SK-N-SH (cell line): ENCODE results near the gene CRABP1. TPM values are rescaled to one million over a fixed set of nuclear protein-coding genes. Genes with fewer than 3 reads are reported as not detected.

Experiments used
- CTCF ChIA-PET: fragments of 300-600, 350-600 bp; formaldehyde crosslinking; extraction: SDS; loops from one replicate; lab custom pipeline; 2021; lab: Yijun Ruan, JAX
- POLR2A ChIA-PET: fragments of 350-600 bp; sonication (Branson Sonifier 250); formaldehyde crosslinking; extraction: SDS; loops from one replicate; lab custom pipeline; 2020; ENCODE audit warnings: antibody characterized with exemption, inconsistent platforms; lab: Yijun Ruan, JAX
- DNase-seq: peaks from one replicate; pipeline ENCODE4 v3.0.0; 2012
- H2AFZ ChIP-seq: fragments of 200-600 bp; sonication (generic); 2 replicates; pipeline ENCODE4 v1.8.1; 2016; ENCODE audit warnings: antibody characterized with exemption, mild to moderate bottlenecking, low read depth
- H3F3A ChIP-seq: fragments of 200-600 bp; sonication (generic); replicated peaks from 2 replicates; pipeline ENCODE3; 2016; ENCODE audit warnings: antibody characterized with exemption, mild to moderate bottlenecking; ENCODE audit not compliant: insufficient read depth
- H3K27ac ChIP-seq, 2 experiments: fragments of 200-500 bp in 1 of 2; fragments of 200-600 bp in 1 of 2; sonication (Bioruptor generic) in 1 of 2; sonication (generic), shearing (Covaris generic) in 1 of 2; 2 replicates each; pipeline versions ENCODE4 v1.5.1 to v1.6.1; 2014 to 2016; ENCODE audit warnings: low read depth in 2 of 2, inconsistent platforms in 1 of 2, low read length in 1 of 2, mild to moderate bottlenecking in 1 of 2, mixed read lengths in 1 of 2
- H3K27me3 ChIP-seq: fragments of 200-600 bp; sonication (generic), shearing (Covaris generic); 2 replicates; pipeline ENCODE4 v1.6.1; 2016; ENCODE audit warnings: mixed run types; ENCODE audit not compliant: insufficient read depth
- H3K36me3 ChIP-seq, 2 experiments: fragments of 200-500 bp in 1 of 2; fragments of 200-600 bp in 1 of 2; sonication (Bioruptor generic) in 1 of 2; sonication (generic) in 1 of 2; replicated peaks in 1 of 2; 2 replicates each; pipeline versions ENCODE3 to v1.5.1; 2014 to 2016; ENCODE audit warnings: low read length in 1 of 2, mild to moderate bottlenecking in 1 of 2; ENCODE audit not compliant: insufficient read depth in 2 of 2, control insufficient read depth in 1 of 2
- H3K4me1 ChIP-seq, 2 experiments: fragments of 200-500 bp in 1 of 2; fragments of 200-600 bp in 1 of 2; sonication (Bioruptor generic) in 1 of 2; sonication (generic), shearing (Covaris generic) in 1 of 2; 2 replicates each; pipeline versions ENCODE4 v1.5.1 to v1.6.1; 2014 to 2016; ENCODE audit warnings: low read depth in 1 of 2, low read length in 1 of 2, mixed run types in 1 of 2; ENCODE audit not compliant: insufficient read depth in 2 of 2, control insufficient read depth in 1 of 2
- H3K4me2 ChIP-seq: fragments of 200-600 bp; sonication (generic), shearing (Covaris generic); 2 replicates; pipeline ENCODE4 v1.6.1; 2017; ENCODE audit warnings: mixed run types
- H3K4me3 ChIP-seq, 2 experiments: fragments of 200-500 bp in 1 of 2; fragments of 200-600 bp in 1 of 2; sonication (Bioruptor generic) in 1 of 2; sonication (generic), shearing (Covaris generic) in 1 of 2; 2 replicates each; pipeline versions ENCODE4 v1.5.1 to v1.8.1; 2014 to 2016; ENCODE audit warnings: low read depth in 2 of 2, inconsistent platforms in 1 of 2, low read length in 1 of 2, mild to moderate bottlenecking in 1 of 2, mixed read lengths in 1 of 2, moderate library complexity in 1 of 2
- H3K79me2 ChIP-seq: fragments of 200-600 bp; sonication (generic); 2 replicates; pipeline ENCODE4 v1.8.1; 2017; ENCODE audit warnings: mild to moderate bottlenecking; ENCODE audit not compliant: insufficient read depth
- H3K9ac ChIP-seq: fragments of 200-600 bp; sonication (generic); 2 replicates; pipeline ENCODE4 v1.6.1; 2017; ENCODE audit warnings: mixed run types
- H3K9me2 ChIP-seq: fragments of 200-600 bp; sonication (generic); 2 replicates; pipeline ENCODE4 v1.6.1; 2017; ENCODE audit warnings: mixed run types
- H3K9me3 ChIP-seq: fragments of 200-600 bp; sonication (generic); 2 replicates; pipeline ENCODE4 v1.6.1; 2017; ENCODE audit warnings: mixed run types, mild to moderate bottlenecking, moderate library complexity
- H4K20me1 ChIP-seq: fragments of 200-600 bp; sonication (generic); 2 replicates; pipeline ENCODE4 v1.6.1; 2017; ENCODE audit warnings: mild to moderate bottlenecking, mixed run types; ENCODE audit not compliant: insufficient read depth
- CHD2 ChIP-seq: fragments of 150-350 bp; IDR thresholded peaks from 2 replicates; pipeline ENCODE4 v1.6.1; 2018; ENCODE audit warnings: low read length; ENCODE audit not compliant: partially characterized antibody
- CTCF ChIP-seq: fragments of 200-600 bp; sonication (generic); IDR thresholded peaks from 2 replicates; pipeline ENCODE4 v1.6.1; 2017; ENCODE audit warnings: antibody characterized with exemption, mild to moderate bottlenecking, moderate library complexity
- ELF1 ChIP-seq: IDR thresholded peaks from 2 replicates; pipeline ENCODE4 v1.4.0; 2012
- EP300 ChIP-seq, 2 experiments: IDR thresholded peaks; 2 replicates each; pipeline versions ENCODE4 v1.4.0 to v1.6.1; 2012; ENCODE audit warnings: borderline replicate concordance in 1 of 2, low read depth in 1 of 2, low read length in 1 of 2
- EZH2phosphoT487 ChIP-seq: fragments of 200-600 bp; sonication (generic); IDR thresholded peaks from 2 replicates; pipeline ENCODE4 v1.6.1; 2017; ENCODE audit warnings: low read depth, mixed run types, mild to moderate bottlenecking, antibody characterized with exemption, moderate library complexity, borderline replicate concordance
- FOXM1 ChIP-seq: IDR thresholded peaks from 2 replicates; pipeline ENCODE4 v1.4.0; 2012; ENCODE audit warnings: low read depth, mild to moderate bottlenecking
- GABPA ChIP-seq: IDR thresholded peaks from 2 replicates; pipeline ENCODE4 v1.4.0; 2012; ENCODE audit warnings: low read depth, mild to moderate bottlenecking
- GATA2 ChIP-seq: sonication (generic); formaldehyde crosslinking; IDR thresholded peaks from 2 replicates; pipeline ENCODE4 v1.5.0; 2020; ENCODE audit warnings: mild to moderate bottlenecking, missing genetic modification reagents
- JUND ChIP-seq: IDR thresholded peaks from 2 replicates; pipeline ENCODE4 v1.4.0; 2012
- MAX ChIP-seq: IDR thresholded peaks from 2 replicates; pipeline ENCODE4 v1.4.0; 2012; ENCODE audit warnings: low read depth
- MXI1 ChIP-seq: IDR thresholded peaks from 2 replicates; pipeline ENCODE4 v1.6.1; 2012; ENCODE audit warnings: mild to moderate bottlenecking, low read depth, low read length, improper control_type of control experiment
- NRF1 ChIP-seq: IDR thresholded peaks from 2 replicates; pipeline ENCODE4 v1.6.1; 2012; ENCODE audit warnings: low read depth, mild to moderate bottlenecking, low read length
- PBX3 ChIP-seq: IDR thresholded peaks from 2 replicates; pipeline ENCODE4; 2012
- POLR2AphosphoS5 ChIP-seq: IDR thresholded peaks from 2 replicates; pipeline ENCODE4 v1.6.1; 2012; ENCODE audit warnings: low read depth, low read length
- RCOR1 ChIP-seq: fragments of 150-350 bp; IDR thresholded peaks from 2 replicates; pipeline ENCODE4 v1.6.1; 2017; ENCODE audit warnings: antibody characterized with exemption, low read length
- REST ChIP-seq: IDR thresholded peaks from 2 replicates; pipeline ENCODE4 v1.6.1; 2012; ENCODE audit warnings: mild to moderate bottlenecking, low read depth, low read length, moderate library complexity
- RXRA ChIP-seq: IDR thresholded peaks from 2 replicates; pipeline ENCODE4 v1.4.0; 2012; ENCODE audit warnings: low read depth, mild to moderate bottlenecking, borderline replicate concordance
- SIN3A ChIP-seq: IDR thresholded peaks from 2 replicates; pipeline ENCODE4 v1.6.1; 2012; ENCODE audit warnings: low read depth, mild to moderate bottlenecking, low read length, moderate library complexity, borderline replicate concordance
- TAF1 ChIP-seq: IDR thresholded peaks from 2 replicates; pipeline ENCODE4 v1.6.1; 2012; ENCODE audit warnings: low read depth, mild to moderate bottlenecking, low read length, moderate library complexity, borderline replicate concordance
- TCF12 ChIP-seq: IDR thresholded peaks from 2 replicates; pipeline ENCODE4 v1.4.0; 2012
- TEAD4 ChIP-seq: IDR thresholded peaks from 2 replicates; pipeline ENCODE4 v1.4.0; 2012; ENCODE audit warnings: mild to moderate bottlenecking, borderline replicate concordance; ENCODE audit not compliant: insufficient read depth
- YY1 ChIP-seq: IDR thresholded peaks from 2 replicates; pipeline ENCODE4 v1.4.0; 2012; ENCODE audit warnings: low read depth, mild to moderate bottlenecking
- ZBTB33 ChIP-seq: IDR thresholded peaks from 2 replicates; pipeline ENCODE4 v1.4.0; 2012; ENCODE audit warnings: low read depth, borderline replicate concordance
- WGBS: methylation state at CpG from one replicate; pipeline ENCODE4 v1.1.6; 2017; ENCODE audit warnings: low lambda C conversion rate; 5-methylcytosine and 5-hydroxymethylcytosine counted together
- polyA plus RNA-seq, 3 experiments: library from polyadenylated mRNA; depleted of rRNA; stranded (reverse); fragments of >200 nt; gene quantifications; 2 replicates each; pipeline ENCODE4 v1.2.3, GENCODE V29; 2012

The CRABP1 gene
- polyA plus RNA-seq, 1 of the 3 experiments (the other 2 are of a cell fraction): 1.0 TPM

GRCh38 chr15:78299101-78299930 lies 40.8 kb upstream of the CRABP1 start, which contains the start of gene SKIC8:
TSS of gene SKIC8 (minus strand) at chr15:78299609. CDS start at chr15:78295686, 3,923 bp downstream.
- CTCF ChIA-PET: interaction anchor here (0.7 to 31.8 kb wide), 7 partner anchors 9 to 174 kb away, joined by 3 to 772 read pairs (median 3); partner anchors contain the start of gene CIB2

More at GRCh38 chr15:78299101-78299930, 40.8 kb upstream of the CRABP1 start, which contains the start of gene SKIC8:
- Histone ChIP-seq H3K4me3 (peak within 1 kb of the TSS; percentile 74 to 94), H3K27ac (peak within 1 kb of the TSS; percentile 70 to 78), H3K9ac (peak within 1 kb of the TSS; percentile 92), H3K9me2 (no peaks in the 10 kb centered on the region), H3K36me3 (peaks cover 6 to 12% of the 10 kb centered on the region in 2 experiments), H2AFZ (peak within 1 kb of the TSS; percentile 87), H3K79me2 (peaks cover 46% of the 10 kb centered on the region), H3K4me1 (peaks cover 11 to 18% of the 10 kb centered on the region in 2 experiments), H4K20me1 (no peaks in the 10 kb centered on the region), H3K9me3 (no peaks in the 10 kb centered on the region), H3K4me2 (peak within 1 kb of the TSS; percentile 91), H3F3A (peaks cover 26% of the 10 kb centered on the region), H3K27me3 (no peaks in the 10 kb centered on the region)
- peak; percentile 91 for TF ChIP-seq GABPA
- no peak for TF ChIP-seq PBX3
- no peak for TF ChIP-seq ZBTB33
- TF ChIP-seq EZH2phosphoT487: no peak
- peak; percentile 60; the same call in 1 of the 2 replicates for TF ChIP-seq MAX
- peak; percentile 79 for TF ChIP-seq YY1
- no peak for TF ChIP-seq GATA2
- peak; percentile 92 for TF ChIP-seq POLR2AphosphoS5
- peak; percentile 75 for TF ChIP-seq ELF1
- peak; percentile 89 for TF ChIP-seq SIN3A
- TF ChIP-seq RXRA: no peak
- TF ChIP-seq TEAD4: no peak
- peak; percentile 25 for TF ChIP-seq CTCF
- peak; percentile 20; the same call in 1 of the 2 replicates for TF ChIP-seq TCF12
- 0 out of 4 replicates have a peak, but pooled peaks have one; percentile 29 for TF ChIP-seq EP300 (IDR thresholded peaks at IDR 0.05; ENCODE audit: borderline replicate concordance in 1 of 2, low read depth in 1 of 2, low read length in 1 of 2)
- no peak for TF ChIP-seq JUND
- no peak for TF ChIP-seq FOXM1
- TF ChIP-seq REST: peak; percentile 22; the same call in 1 of the 2 replicates
- peak; percentile 77 for TF ChIP-seq CHD2
- TF ChIP-seq TAF1: peak; percentile 86
- TF ChIP-seq MXI1: peak; percentile 98
- no peak for TF ChIP-seq RCOR1
- no peak for TF ChIP-seq NRF1
- POLR2A ChIA-PET: interaction anchor here (0.5 to 1.2 kb wide), 12 partner anchors 9 to 266 kb away, joined by 3 to 7 read pairs (median 3); partner anchors contain the start of genes CHRNA5 and IREB2
- 0% methylated on average over 32 of the region's 55 CpGs for WGBS
- peak; percentile 98 for DNase-seq
